NCI-H1105 treated with DMSO at 0.1 percent for 48 hours (cell line): ENCODE results near the gene MRPL10.
"Not testable (repeated sequence)": the region's sequence is repeated elsewhere in the genome, so short reads cannot be mapped to it uniquely, and the experiment has no call there.

ENCODE experiments used
- DNase-seq: peaks from one replicate; lab custom pipeline; 2025; lab: John Stamatoyannopoulos, UW

Gene MRPL10

GRCh38 chr17:47789611-47790561 lies 41.5 kb downstream of the MRPL10 start:
- peak; percentile 56 for DNase-seq

GRCh38 chr17:47785538-47786123 lies 45.7 kb downstream of the MRPL10 start:
- no peak for DNase-seq

DNA sequence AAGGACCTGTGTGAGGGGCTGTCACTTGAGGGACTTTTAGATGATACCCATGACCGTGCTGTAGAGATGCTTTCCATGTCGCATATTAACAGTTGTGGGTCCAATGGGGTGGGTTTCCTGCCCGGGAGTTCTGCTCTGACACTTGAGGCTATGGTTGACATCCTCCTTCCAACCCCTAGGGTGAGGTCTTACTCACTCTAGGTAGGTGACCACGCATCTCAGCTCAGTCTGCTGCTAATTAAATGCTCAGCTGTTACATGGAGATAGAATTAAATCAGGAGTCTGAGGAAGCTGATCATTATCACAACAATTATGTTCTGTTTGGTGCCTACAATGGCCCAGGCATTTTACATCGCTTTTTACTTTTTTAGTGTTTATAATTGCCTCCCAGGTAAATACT lies 49.9 kb downstream of the MRPL10 start:
- no peak for DNase-seq

DNA sequence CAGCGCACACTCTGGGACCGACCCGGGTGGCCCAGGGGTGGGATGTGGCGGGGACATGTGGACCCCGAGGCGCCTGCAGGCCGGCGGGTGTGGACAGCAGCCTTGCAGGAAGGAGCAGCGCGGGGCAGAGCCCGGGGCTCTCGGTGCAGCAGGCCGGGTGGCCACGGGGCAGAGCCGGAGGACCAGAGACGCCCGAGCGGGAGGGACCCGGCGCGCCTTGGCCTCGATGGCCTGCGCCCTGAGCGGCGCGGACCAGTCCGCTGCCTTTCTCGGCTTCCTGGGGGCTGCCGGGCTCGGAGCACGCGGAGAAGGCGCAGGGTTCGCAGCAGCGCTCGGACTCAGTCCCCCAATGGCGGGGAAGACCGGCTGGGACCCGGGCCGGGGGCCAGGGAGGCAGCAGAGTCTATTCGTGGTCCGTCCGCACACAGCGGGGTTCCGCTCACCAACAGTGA lies 53.1 kb downstream of the MRPL10 start:
- no peak for DNase-seq

GRCh38 chr17:47776330-47777197 lies 54.8 kb downstream of the MRPL10 start:
- peak; percentile 63 for DNase-seq

DNA sequence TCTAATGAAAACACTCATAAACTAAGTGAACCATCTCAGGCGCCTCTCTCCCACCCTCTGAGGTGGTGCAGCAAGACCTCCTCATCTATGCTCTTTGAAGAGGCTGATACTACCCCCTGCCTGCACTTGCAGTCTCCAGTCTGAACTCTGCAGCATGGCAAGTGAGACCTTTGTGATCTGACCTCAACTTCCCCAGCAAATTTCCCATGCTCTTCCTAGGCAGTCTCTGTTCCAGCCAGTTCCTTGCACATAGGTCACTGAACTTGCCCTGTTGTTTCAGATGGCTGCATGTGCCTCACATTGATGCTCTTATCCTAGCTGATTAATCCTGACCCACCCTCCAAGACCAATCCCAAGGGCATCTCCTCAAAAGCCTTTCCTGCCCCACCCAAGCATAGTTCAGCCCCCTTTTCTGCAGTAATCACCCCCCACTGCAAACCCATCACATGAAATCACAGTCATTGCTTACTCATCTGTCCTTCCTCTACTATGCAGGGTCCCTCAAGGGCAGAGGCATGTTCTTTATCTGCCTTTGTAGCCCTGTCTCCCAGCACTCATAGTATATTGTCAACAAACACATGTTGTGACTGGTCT lies 56.3 kb downstream of the MRPL10 start:
- no peak for DNase-seq

DNA sequence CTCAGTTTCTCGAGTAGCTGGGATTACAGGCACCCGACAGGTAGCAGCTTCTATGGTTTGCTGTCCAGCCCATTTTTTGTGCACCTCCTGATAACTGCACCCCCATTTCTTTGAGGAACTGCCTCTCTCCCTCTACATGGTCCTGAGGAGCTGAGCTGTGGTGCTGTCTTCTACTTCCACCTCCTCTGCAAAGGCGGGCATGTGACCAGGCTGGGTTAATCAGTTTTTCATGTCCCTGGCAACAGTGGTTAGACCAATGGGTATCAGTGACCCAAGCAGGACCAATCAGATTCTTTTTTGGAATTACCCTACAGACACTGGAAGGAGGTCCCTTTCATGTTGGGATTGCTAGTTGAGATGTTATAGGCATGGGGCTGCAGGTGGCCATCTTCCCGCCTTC lies 57.0 kb downstream of the MRPL10 start:
- DNase-seq: no peak

DNA sequence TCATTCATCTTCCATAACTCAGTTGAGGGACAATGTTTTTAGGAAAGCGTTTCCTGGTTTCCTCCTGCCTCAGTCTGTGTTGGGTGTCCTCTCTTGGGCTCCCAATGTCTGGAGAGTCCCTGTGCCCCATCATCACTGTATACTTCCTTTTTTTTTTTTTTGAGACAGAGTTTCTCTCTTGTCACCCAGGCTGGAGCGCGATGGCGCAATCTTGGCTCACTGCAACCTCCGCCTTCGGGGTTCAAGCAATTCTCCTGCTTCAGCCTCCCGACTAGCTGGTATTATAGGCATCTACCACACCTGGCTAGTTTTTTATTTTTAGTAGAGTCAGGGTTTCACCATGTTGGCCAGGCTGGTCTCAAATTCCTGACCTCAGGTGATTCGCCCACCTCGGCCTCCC lies 57.7 kb downstream of the MRPL10 start:
- DNase-seq: not testable (repeated sequence)
